Lower leg skin (tissue), 3 donors: Measurements from ENCODE around the gene GNAL.

Source experiments
- POLR2A ChIP-seq, 2 donors: fragments of 450-650 bp; IDR thresholded peaks; one replicate each; pipeline ENCODE4 v1.6.1; 2016 to 2017; ENCODE audit warnings: antibody characterized with exemption in 2 of 2, mild to moderate bottlenecking in 1 of 2, moderate library complexity in 1 of 2
- TF ChIP-seq, protein P1 (sequence below), 3 donors: fragments of 450-650 bp; IDR thresholded peaks; one replicate each; pipeline ENCODE4 v1.5.1; 2016; ENCODE audit warnings: antibody characterized with exemption in 3 of 3, mild to moderate bottlenecking in 3 of 3, moderate library complexity in 2 of 3

DNA sequence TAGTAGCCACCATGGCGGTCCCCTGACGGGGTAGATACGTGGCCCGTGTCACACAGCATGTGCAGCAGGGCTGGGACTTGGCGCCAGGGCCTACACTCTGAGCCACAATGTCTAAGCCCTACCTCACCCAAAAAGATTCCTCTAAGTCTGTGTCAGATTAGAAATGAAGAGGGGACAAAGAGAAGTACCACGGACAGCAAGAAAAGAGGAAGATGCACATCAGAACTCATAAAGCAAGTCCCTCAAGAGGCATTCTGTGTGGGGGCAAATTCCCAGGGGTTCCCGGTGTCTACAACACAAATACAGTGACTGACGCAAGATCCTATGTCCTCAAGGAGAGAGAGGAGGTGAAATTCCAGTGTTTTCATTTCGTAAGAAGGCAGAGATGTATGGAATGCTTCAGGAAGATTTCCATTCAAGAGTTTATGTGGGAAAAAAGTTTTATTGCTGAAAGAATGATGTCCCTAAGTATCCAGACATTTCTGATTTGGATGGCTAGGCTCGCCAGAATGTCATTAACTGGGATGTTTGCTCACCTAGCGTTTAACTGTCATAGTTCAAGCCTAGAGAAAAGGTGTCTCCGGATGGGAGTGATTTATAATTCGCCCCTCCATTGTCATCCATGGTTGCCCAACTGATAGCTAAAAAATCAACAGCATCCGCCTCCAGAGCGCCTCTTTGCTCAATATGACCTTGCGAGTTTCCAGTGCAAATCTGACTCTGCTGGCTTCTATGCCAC lies 86.5 kb downstream of the GNAL start:
- TF ChIP-seq, protein P1, sequence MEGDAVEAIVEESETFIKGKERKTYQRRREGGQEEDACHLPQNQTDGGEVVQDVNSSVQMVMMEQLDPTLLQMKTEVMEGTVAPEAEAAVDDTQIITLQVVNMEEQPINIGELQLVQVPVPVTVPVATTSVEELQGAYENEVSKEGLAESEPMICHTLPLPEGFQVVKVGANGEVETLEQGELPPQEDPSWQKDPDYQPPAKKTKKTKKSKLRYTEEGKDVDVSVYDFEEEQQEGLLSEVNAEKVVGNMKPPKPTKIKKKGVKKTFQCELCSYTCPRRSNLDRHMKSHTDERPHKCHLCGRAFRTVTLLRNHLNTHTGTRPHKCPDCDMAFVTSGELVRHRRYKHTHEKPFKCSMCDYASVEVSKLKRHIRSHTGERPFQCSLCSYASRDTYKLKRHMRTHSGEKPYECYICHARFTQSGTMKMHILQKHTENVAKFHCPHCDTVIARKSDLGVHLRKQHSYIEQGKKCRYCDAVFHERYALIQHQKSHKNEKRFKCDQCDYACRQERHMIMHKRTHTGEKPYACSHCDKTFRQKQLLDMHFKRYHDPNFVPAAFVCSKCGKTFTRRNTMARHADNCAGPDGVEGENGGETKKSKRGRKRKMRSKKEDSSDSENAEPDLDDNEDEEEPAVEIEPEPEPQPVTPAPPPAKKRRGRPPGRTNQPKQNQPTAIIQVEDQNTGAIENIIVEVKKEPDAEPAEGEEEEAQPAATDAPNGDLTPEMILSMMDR (IDR thresholded peaks at IDR 0.05) = no peak
- no peak for TF ChIP-seq POLR2A (IDR thresholded peaks at IDR 0.05)
